SK-N-SH (cell line): Measurements from ENCODE around the gene ARHGEF17.

ENCODE experiments used
- CTCF ChIP-seq: fragments of 200-600 bp; sonication (generic); IDR thresholded peaks from 2 replicates; pipeline ENCODE4 v1.6.1; 2017; ENCODE audit warnings: antibody characterized with exemption, mild to moderate bottlenecking, moderate library complexity
- RFX5 ChIP-seq: IDR thresholded peaks from 2 replicates; pipeline ENCODE4 v1.6.1; 2012; ENCODE audit warnings: mild to moderate bottlenecking, improper control_type of control experiment, low read length
- USF2 ChIP-seq: fragments of 150-350 bp; IDR thresholded peaks from 2 replicates; pipeline ENCODE4 v1.6.1; 2017; ENCODE audit warnings: antibody characterized with exemption, low read length, low read depth, borderline replicate concordance

GRCh38 chr11:73415854-73416615 is 108.0 kb downstream of the ARHGEF17 start:
- no peak for TF ChIP-seq USF2
- no peak for TF ChIP-seq CTCF
- no peak for TF ChIP-seq RFX5
